Activated B cell treated with CpG ODN at 0.5 μM for 24 hours (primary cell): Measurements from ENCODE around the gene NR2C1. TPM values are rescaled to one million over a fixed set of nuclear protein-coding genes. Genes with fewer than 3 reads are reported as not detected.
"Not testable (repeated sequence)": the region's sequence is repeated elsewhere in the genome, so short reads cannot be mapped to it uniquely, and the experiment has no call there.

ENCODE experiments used
- ATAC-seq: fragments of 200-7000 bp; cut with Tn5 transposase; one replicate; pipeline ENCODE4 v1.10.0; 2021; ENCODE audit warnings: low read depth, mild to moderate bottlenecking, moderate library complexity
- CTCF ChIA-PET: fragments of 350-600 bp; sonication (Branson Sonifier 250); formaldehyde crosslinking; loops from one replicate; lab custom pipeline; 2021; ENCODE audit warnings: antibody characterized with exemption; lab: Charles Lee
- POLR2A ChIA-PET: fragments of 350-600 bp; sonication (Branson Sonifier 250); formaldehyde crosslinking; loops from one replicate; lab custom pipeline; 2021; ENCODE audit warnings: antibody characterized with exemption; lab: Charles Lee
- DNase-seq: peaks from one replicate; pipeline ENCODE4 v3.0.0; 2022
- H3K27ac Mint-ChIP-seq: one replicate; pipeline ENCODE4 v1.8.0; 2020; ENCODE audit warnings: mixed read lengths
- H3K27me3 Mint-ChIP-seq: one replicate; pipeline ENCODE4 v1.8.0; 2021; ENCODE audit warnings: mixed read lengths
- H3K36me3 Mint-ChIP-seq: one replicate; pipeline ENCODE4 v1.8.0; 2021; ENCODE audit warnings: low read depth, mixed read lengths
- H3K4me1 Mint-ChIP-seq: one replicate; pipeline ENCODE4 v1.8.0; 2021; ENCODE audit warnings: mixed read lengths
- H3K4me3 Mint-ChIP-seq: one replicate; pipeline ENCODE4 v1.8.0; 2020; ENCODE audit warnings: mild to moderate bottlenecking, mixed read lengths
- H3K9me3 Mint-ChIP-seq: one replicate; pipeline ENCODE4 v1.8.0; 2020; ENCODE audit warnings: mixed read lengths
- intact Hi-C: fragments of 100-400 bp; cut with micrococcal nuclease; formaldehyde crosslinking; loops from one replicate; pipeline ENCODE4 v1.15.1; 2024
- total RNA-seq: library from RNA; stranded (reverse); gene quantifications from 2 replicates; pipeline ENCODE4 v1.2.3, GENCODE V29; 2022
- TF ChIP-seq, protein P1 (sequence below): fragments of 200-600 bp; IDR thresholded peaks from one replicate; pipeline ENCODE4 v1.8.0; 2022; ENCODE audit warnings: antibody characterized with exemption, mild to moderate bottlenecking

The NR2C1 gene
- total RNA-seq, 1 donor from 2014 or later: 30.8 TPM

- Mint-ChIP-seq H3K9me3 (no peaks in the 10 kb centered on the region), H3K4me1 (peaks cover 17% of the 10 kb centered on the region), H3K36me3 (no peaks in the 10 kb centered on the region), H3K4me3 (no peak overlapping the region), H3K27ac (no peak overlapping the region), H3K27me3 (no peaks in the 10 kb centered on the region)
- ATAC-seq: no peak
- CTCF ChIA-PET: no interaction called here
- intact Hi-C loops: no loop called here
- no peak for DNase-seq
- POLR2A ChIA-PET: no interaction called here
- TF ChIP-seq, protein P1, sequence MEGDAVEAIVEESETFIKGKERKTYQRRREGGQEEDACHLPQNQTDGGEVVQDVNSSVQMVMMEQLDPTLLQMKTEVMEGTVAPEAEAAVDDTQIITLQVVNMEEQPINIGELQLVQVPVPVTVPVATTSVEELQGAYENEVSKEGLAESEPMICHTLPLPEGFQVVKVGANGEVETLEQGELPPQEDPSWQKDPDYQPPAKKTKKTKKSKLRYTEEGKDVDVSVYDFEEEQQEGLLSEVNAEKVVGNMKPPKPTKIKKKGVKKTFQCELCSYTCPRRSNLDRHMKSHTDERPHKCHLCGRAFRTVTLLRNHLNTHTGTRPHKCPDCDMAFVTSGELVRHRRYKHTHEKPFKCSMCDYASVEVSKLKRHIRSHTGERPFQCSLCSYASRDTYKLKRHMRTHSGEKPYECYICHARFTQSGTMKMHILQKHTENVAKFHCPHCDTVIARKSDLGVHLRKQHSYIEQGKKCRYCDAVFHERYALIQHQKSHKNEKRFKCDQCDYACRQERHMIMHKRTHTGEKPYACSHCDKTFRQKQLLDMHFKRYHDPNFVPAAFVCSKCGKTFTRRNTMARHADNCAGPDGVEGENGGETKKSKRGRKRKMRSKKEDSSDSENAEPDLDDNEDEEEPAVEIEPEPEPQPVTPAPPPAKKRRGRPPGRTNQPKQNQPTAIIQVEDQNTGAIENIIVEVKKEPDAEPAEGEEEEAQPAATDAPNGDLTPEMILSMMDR: no peak
Measured at GRCh38 chr12:95099270-95099790, 25.9 kb upstream of the NR2C1 start.

- Mint-ChIP-seq H3K27ac (no peak overlapping the region), H3K36me3 (peaks cover 5% of the 10 kb centered on the region), H3K4me1 (no peaks in the 10 kb centered on the region), H3K27me3 (no peaks in the 10 kb centered on the region), H3K4me3 (no peak overlapping the region), H3K9me3 (no peaks in the 10 kb centered on the region)
- TF ChIP-seq, protein P1: no peak
- intact Hi-C loops: no loop called here
- ChIA-PET POLR2A (no interaction called here), CTCF (no interaction called here)
- no peak for ATAC-seq
- no peak for DNase-seq
Measured at GRCh38 chr12:95096852-95097251, 23.4 kb upstream of the NR2C1 start.

- H3K4me3 Mint-ChIP-seq: no peak overlapping the region
- H3K4me1 Mint-ChIP-seq: no peaks in the 10 kb centered on the region
- ATAC-seq: no peak
- TF ChIP-seq, protein P1: no peak
- no peak for DNase-seq
- no peak overlapping the region for H3K27ac Mint-ChIP-seq
- ChIA-PET CTCF (no interaction called here), POLR2A (no interaction called here)
- no peaks in the 10 kb centered on the region for H3K9me3 Mint-ChIP-seq
- intact Hi-C loops: no loop called here
- H3K27me3 Mint-ChIP-seq: no peaks in the 10 kb centered on the region
- H3K36me3 Mint-ChIP-seq: peaks cover 5% of the 10 kb centered on the region
Measured at GRCh38 chr12:95096378-95096777, 23.0 kb upstream of the NR2C1 start.

DNA sequence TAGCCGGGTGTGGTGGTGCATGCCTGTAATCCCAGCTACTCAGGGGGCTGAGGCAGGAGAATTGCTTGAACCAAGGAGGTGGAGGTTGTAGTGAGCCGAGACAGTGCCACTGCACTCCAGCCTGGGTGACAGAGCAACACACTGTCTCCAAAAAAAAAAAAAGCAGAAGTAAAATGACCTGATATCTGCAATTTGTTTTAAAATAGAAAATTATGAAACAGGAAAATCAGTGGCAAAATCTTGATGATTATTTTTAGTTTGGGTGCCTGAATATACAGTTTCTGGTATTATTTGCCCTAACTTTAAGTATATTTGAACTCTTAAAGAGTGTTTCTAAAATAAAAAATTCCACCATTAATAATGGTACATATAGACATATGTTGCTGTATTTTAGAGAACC is 22.4 kb upstream of the NR2C1 start:
- H3K27ac Mint-ChIP-seq, CTCF ChIA-PET, H3K4me1 Mint-ChIP-seq: not testable (repeated sequence)

GRCh38 chr12:95089462-95089861 is 16.0 kb upstream of the NR2C1 start:
- no peak overlapping the region for H3K4me3 Mint-ChIP-seq
- DNase-seq (no peak), ATAC-seq (no peak)
- ChIA-PET CTCF (no interaction called here), POLR2A (no interaction called here)
- H3K27me3 Mint-ChIP-seq: no peaks in the 10 kb centered on the region
- H3K36me3 Mint-ChIP-seq: peaks cover 5% of the 10 kb centered on the region
- TF ChIP-seq, protein P1: no peak
- intact Hi-C loops: no loop called here
- H3K4me1 Mint-ChIP-seq: peaks cover 10% of the 10 kb centered on the region
- H3K27ac Mint-ChIP-seq: no peak overlapping the region
- H3K9me3 Mint-ChIP-seq: no peaks in the 10 kb centered on the region

More for the DNA sequence above, 22.4 kb upstream of the NR2C1 start:
- H3K27me3 Mint-ChIP-seq, intact Hi-C loops, DNase-seq, H3K9me3 Mint-ChIP-seq, ATAC-seq, H3K36me3 Mint-ChIP-seq, POLR2A ChIA-PET, H3K4me3 Mint-ChIP-seq: not testable (repeated sequence)

GRCh38 chr12:95088379-95088778 is 15.0 kb upstream of the NR2C1 start:
- DNase-seq (no peak), ATAC-seq (peak; percentile 40)
- Mint-ChIP-seq H3K27ac (no peak overlapping the region), H3K27me3 (no peaks in the 10 kb centered on the region), H3K4me3 (no peak overlapping the region), H3K4me1 (peaks cover 10% of the 10 kb centered on the region), H3K9me3 (no peaks in the 10 kb centered on the region), H3K36me3 (peaks cover 5% of the 10 kb centered on the region)
- ChIA-PET CTCF (no interaction called here), POLR2A (no interaction called here)
- intact Hi-C loops: no loop called here
- TF ChIP-seq, protein P1: no peak
